Caco-2 (cell line): ENCODE data around the gene BCL2L13. TPM values are rescaled to one million over a fixed set of nuclear protein-coding genes. Genes with fewer than 3 reads are reported as not detected.

Experiments used
- BruUV-seq: library from RNA; stranded (reverse); fragments of 400-500 nt; replicated peaks from 2 replicates; lab custom pipeline; 2021; lab: Mats Ljungman, UMichigan
- CTCF ChIA-PET: fragments of 300-600 bp; sonication (Branson Sonifier 250); formaldehyde crosslinking; loops from one replicate; lab custom pipeline; 2022; ENCODE audit warnings: antibody characterized with exemption; lab: Charles Lee
- POLR2A ChIA-PET: fragments of 300-600 bp; sonication (Branson Sonifier 250); formaldehyde crosslinking; loops from one replicate; lab custom pipeline; 2022; ENCODE audit warnings: antibody characterized with exemption; lab: Charles Lee
- DNase-seq, 2 experiments: peaks; one replicate each; pipeline versions ENCODE4 v3.0.0 to v3.0.0-alpha.2; 2020 to 2022
- H3K27me3 ChIP-seq: replicated peaks from 2 replicates; pipeline ENCODE4 v1.6.0; 2011; ENCODE audit warnings: low read length; ENCODE audit not compliant: control insufficient read depth, insufficient read depth
- H3K36me3 ChIP-seq: 2 replicates; pipeline ENCODE4 v1.5.1; 2011; ENCODE audit warnings: low read length; ENCODE audit not compliant: control insufficient read depth, insufficient read depth
- H3K4me1 ChIP-seq: fragments of 250-450 bp; sonication (Bioruptor Pico); 2 replicates; pipeline ENCODE4 v1.5.1; 2020; ENCODE audit warnings: mild to moderate bottlenecking
- H3K4me3 ChIP-seq: 2 replicates; pipeline ENCODE4 v1.5.1; 2011; ENCODE audit warnings: low read depth, mild to moderate bottlenecking, control low read depth, low read length
- H3K9me3 ChIP-seq: fragments of 250-450 bp; sonication (Bioruptor Pico); 2 replicates; pipeline ENCODE4 v1.5.1; 2020; ENCODE audit warnings: mild to moderate bottlenecking, moderate library complexity
- H3K27ac Mint-ChIP-seq: one replicate; pipeline ENCODE4 v1.8.0; 2022; ENCODE audit warnings: mixed read lengths; ENCODE audit not compliant: unreplicated experiment
- H3K27me3 Mint-ChIP-seq: one replicate; pipeline ENCODE4 v1.8.0; 2022; ENCODE audit warnings: mixed read lengths; ENCODE audit not compliant: insufficient read depth, unreplicated experiment
- H3K36me3 Mint-ChIP-seq: one replicate; pipeline ENCODE4 v1.8.0; 2022; ENCODE audit warnings: mild to moderate bottlenecking, mixed read lengths; ENCODE audit not compliant: insufficient read depth, unreplicated experiment
- H3K4me1 Mint-ChIP-seq: one replicate; pipeline ENCODE4 v1.8.0; 2022; ENCODE audit warnings: low read depth, mixed read lengths; ENCODE audit not compliant: unreplicated experiment
- H3K4me3 Mint-ChIP-seq: one replicate; pipeline ENCODE4 v1.8.0; 2022; ENCODE audit warnings: mild to moderate bottlenecking, moderate library complexity, mixed read lengths; ENCODE audit not compliant: unreplicated experiment
- H3K9me3 Mint-ChIP-seq: one replicate; pipeline ENCODE4 v1.8.0; 2022; ENCODE audit warnings: mixed read lengths; ENCODE audit not compliant: unreplicated experiment
- intact Hi-C: fragments of 100-400 bp; cut with micrococcal nuclease; formaldehyde crosslinking; loops from one replicate; pipeline ENCODE4 v1.10.0; 2022; ENCODE audit not compliant: unreplicated experiment
- total RNA-seq: library from RNA; stranded (reverse); gene quantifications from 2 replicates; pipeline ENCODE4 v1.2.3, GENCODE V29; 2022
- TF ChIP-seq, protein P1 (sequence below), 2 experiments: fragments of 200-600 bp in 1 of 2; IDR thresholded peaks; 1 replicate in 1 of 2; 2 replicates in 1 of 2; pipeline versions ENCODE4 v1.5.1 to v1.8.0; 2011 to 2022; ENCODE audit warnings: antibody characterized with exemption in 1 of 2, control low read depth in 1 of 2, inconsistent platforms in 1 of 2, low read depth in 1 of 2, low read length in 1 of 2, mild to moderate bottlenecking in 1 of 2, moderate library complexity in 1 of 2; ENCODE audit not compliant: insufficient read depth in 1 of 2, severe bottlenecking in 1 of 2, unreplicated experiment in 1 of 2

BCL2L13 gene
- total RNA-seq, 1 experiment from 2014 or later = 34.3 TPM

GRCh38 chr22:17631076-17631565 is 7.4 kb upstream of the BCL2L13 start:
- no peaks in the 10 kb centered on the region for H3K27me3 ChIP-seq
- ChIA-PET CTCF (no interaction called here), POLR2A (interaction anchor here (0.7 kb wide), 1 partner anchor 79 kb away, joined by 3 read pairs; no protein-coding TSS in a partner anchor)
- TF ChIP-seq, protein P1, sequence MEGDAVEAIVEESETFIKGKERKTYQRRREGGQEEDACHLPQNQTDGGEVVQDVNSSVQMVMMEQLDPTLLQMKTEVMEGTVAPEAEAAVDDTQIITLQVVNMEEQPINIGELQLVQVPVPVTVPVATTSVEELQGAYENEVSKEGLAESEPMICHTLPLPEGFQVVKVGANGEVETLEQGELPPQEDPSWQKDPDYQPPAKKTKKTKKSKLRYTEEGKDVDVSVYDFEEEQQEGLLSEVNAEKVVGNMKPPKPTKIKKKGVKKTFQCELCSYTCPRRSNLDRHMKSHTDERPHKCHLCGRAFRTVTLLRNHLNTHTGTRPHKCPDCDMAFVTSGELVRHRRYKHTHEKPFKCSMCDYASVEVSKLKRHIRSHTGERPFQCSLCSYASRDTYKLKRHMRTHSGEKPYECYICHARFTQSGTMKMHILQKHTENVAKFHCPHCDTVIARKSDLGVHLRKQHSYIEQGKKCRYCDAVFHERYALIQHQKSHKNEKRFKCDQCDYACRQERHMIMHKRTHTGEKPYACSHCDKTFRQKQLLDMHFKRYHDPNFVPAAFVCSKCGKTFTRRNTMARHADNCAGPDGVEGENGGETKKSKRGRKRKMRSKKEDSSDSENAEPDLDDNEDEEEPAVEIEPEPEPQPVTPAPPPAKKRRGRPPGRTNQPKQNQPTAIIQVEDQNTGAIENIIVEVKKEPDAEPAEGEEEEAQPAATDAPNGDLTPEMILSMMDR (IDR thresholded peaks at IDR 0.05; ENCODE audit: insufficient read depth in 1 of 2, low read depth in 1 of 2, low read length in 1 of 2, severe bottlenecking in 1 of 2, unreplicated experiment in 1 of 2) = no peak
- Mint-ChIP-seq H3K36me3 (peaks cover 33% of the 10 kb centered on the region), H3K27ac (peak overlapping the region; percentile 94), H3K27me3 (no peaks in the 10 kb centered on the region), H3K9me3 (no peaks in the 10 kb centered on the region), H3K4me1 (peaks cover 17% of the 10 kb centered on the region), H3K4me3 (peak overlapping the region; percentile 27)
- H3K4me1 ChIP-seq = peaks cover 33% of the 10 kb centered on the region
- no peaks in the 10 kb centered on the region for H3K9me3 ChIP-seq
- no peak overlapping the region for H3K4me3 ChIP-seq
- H3K36me3 ChIP-seq = no peaks in the 10 kb centered on the region
- intact Hi-C loops = no loop called here
- BruUV-seq = no TSS peak
- DNase-seq = no peak

GRCh38 chr22:17633217-17633997 is 5.2 kb upstream of the BCL2L13 start:
- peak overlapping the region; percentile 94 for H3K27ac Mint-ChIP-seq
- H3K4me3 Mint-ChIP-seq = peak overlapping the region; percentile 46
- TF ChIP-seq, protein P1 (IDR thresholded peaks at IDR 0.05; ENCODE audit: insufficient read depth in 1 of 2, low read depth in 1 of 2, low read length in 1 of 2, severe bottlenecking in 1 of 2, unreplicated experiment in 1 of 2) = no peak
- no peaks in the 10 kb centered on the region for H3K27me3 Mint-ChIP-seq
- peaks cover 33% of the 10 kb centered on the region for H3K36me3 Mint-ChIP-seq
- H3K4me3 ChIP-seq = no peak overlapping the region
- no peaks in the 10 kb centered on the region for H3K27me3 ChIP-seq
- intact Hi-C loops = no loop called here
- peaks cover 25% of the 10 kb centered on the region for H3K4me1 Mint-ChIP-seq
- ChIA-PET CTCF (interaction anchor here (1.0 kb wide), 1 partner anchor 75 kb away, joined by 6 read pairs; no protein-coding TSS in a partner anchor), POLR2A (no interaction called here)
- peaks cover 36% of the 10 kb centered on the region for H3K4me1 ChIP-seq
- peak; percentile 77 to 83 for DNase-seq
- no peaks in the 10 kb centered on the region for H3K36me3 ChIP-seq
- BruUV-seq = no TSS peak
- no peaks in the 10 kb centered on the region for H3K9me3 Mint-ChIP-seq
- H3K9me3 ChIP-seq = no peaks in the 10 kb centered on the region

GRCh38 chr22:17633998-17634323 is 4.6 kb upstream of the BCL2L13 start:
- Histone ChIP-seq H3K9me3 (no peaks in the 10 kb centered on the region), H3K27me3 (no peaks in the 10 kb centered on the region), H3K36me3 (no peaks in the 10 kb centered on the region), H3K4me1 (peaks cover 36% of the 10 kb centered on the region), H3K4me3 (no peak overlapping the region)
- peak overlapping the region; percentile 46 for H3K4me3 Mint-ChIP-seq
- DNase-seq = no peak
- H3K36me3 Mint-ChIP-seq = peaks cover 33% of the 10 kb centered on the region
- H3K27me3 Mint-ChIP-seq = no peaks in the 10 kb centered on the region
- intact Hi-C loops = no loop called here
- CTCF ChIA-PET = interaction anchor here (1.0 kb wide), 1 partner anchor 76 kb away, joined by 6 read pairs; no protein-coding TSS in a partner anchor
- TF ChIP-seq, protein P1 (IDR thresholded peaks at IDR 0.05; ENCODE audit: insufficient read depth in 1 of 2, low read depth in 1 of 2, low read length in 1 of 2, severe bottlenecking in 1 of 2, unreplicated experiment in 1 of 2) = no peak
- POLR2A ChIA-PET = no interaction called here
- H3K9me3 Mint-ChIP-seq = no peaks in the 10 kb centered on the region
- BruUV-seq = no TSS peak
- H3K4me1 Mint-ChIP-seq = peaks cover 25% of the 10 kb centered on the region
- peak overlapping the region; percentile 94 for H3K27ac Mint-ChIP-seq
